ENCODE data around the gene CCNDBP1.

DNA sequence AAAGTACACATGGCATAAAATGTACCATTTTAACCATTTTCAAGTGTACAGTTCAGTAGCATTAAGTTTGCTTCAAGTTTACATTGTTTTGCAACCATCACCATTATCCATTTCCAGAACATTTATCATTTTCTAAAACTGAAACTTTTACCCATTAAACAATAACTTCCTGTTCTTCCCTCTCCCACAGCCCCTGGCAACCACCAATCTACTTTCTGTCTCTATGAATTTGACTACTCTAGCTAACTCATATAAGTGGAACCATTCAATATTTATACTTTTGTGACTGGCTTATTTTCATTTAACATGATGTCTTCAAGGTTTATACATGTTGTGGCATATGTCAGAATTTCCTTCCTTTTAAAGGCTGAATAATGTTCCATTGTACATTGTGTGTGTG lies 31.9 kb upstream of the CCNDBP1 start:
- TF ChIP-seq, protein P1, sequence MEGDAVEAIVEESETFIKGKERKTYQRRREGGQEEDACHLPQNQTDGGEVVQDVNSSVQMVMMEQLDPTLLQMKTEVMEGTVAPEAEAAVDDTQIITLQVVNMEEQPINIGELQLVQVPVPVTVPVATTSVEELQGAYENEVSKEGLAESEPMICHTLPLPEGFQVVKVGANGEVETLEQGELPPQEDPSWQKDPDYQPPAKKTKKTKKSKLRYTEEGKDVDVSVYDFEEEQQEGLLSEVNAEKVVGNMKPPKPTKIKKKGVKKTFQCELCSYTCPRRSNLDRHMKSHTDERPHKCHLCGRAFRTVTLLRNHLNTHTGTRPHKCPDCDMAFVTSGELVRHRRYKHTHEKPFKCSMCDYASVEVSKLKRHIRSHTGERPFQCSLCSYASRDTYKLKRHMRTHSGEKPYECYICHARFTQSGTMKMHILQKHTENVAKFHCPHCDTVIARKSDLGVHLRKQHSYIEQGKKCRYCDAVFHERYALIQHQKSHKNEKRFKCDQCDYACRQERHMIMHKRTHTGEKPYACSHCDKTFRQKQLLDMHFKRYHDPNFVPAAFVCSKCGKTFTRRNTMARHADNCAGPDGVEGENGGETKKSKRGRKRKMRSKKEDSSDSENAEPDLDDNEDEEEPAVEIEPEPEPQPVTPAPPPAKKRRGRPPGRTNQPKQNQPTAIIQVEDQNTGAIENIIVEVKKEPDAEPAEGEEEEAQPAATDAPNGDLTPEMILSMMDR (IDR thresholded peaks at IDR 0.05): no peak
- TF ChIP-seq EP300 (IDR thresholded peaks at IDR 0.05): no peak
